Effector CD4-positive, alpha-beta T cell (primary cell): Measurements from ENCODE around the gene EPB41L2.
"Not testable (repeated sequence)": the region's sequence is repeated elsewhere in the genome, so short reads cannot be mapped to it uniquely, and the experiment has no call there.

Source experiments
- DNase-seq: peaks from one replicate; pipeline ENCODE4 v3.0.0-alpha.2; 2020
- total RNA-seq: gene quantifications from one replicate; lab custom pipeline; 2026; lab: John Stamatoyannopoulos, UW

Gene EPB41L2
- 11.4 reads per million, percentile 34 among the genes with 10 or more reads in this experiment for total RNA-seq

DNA sequence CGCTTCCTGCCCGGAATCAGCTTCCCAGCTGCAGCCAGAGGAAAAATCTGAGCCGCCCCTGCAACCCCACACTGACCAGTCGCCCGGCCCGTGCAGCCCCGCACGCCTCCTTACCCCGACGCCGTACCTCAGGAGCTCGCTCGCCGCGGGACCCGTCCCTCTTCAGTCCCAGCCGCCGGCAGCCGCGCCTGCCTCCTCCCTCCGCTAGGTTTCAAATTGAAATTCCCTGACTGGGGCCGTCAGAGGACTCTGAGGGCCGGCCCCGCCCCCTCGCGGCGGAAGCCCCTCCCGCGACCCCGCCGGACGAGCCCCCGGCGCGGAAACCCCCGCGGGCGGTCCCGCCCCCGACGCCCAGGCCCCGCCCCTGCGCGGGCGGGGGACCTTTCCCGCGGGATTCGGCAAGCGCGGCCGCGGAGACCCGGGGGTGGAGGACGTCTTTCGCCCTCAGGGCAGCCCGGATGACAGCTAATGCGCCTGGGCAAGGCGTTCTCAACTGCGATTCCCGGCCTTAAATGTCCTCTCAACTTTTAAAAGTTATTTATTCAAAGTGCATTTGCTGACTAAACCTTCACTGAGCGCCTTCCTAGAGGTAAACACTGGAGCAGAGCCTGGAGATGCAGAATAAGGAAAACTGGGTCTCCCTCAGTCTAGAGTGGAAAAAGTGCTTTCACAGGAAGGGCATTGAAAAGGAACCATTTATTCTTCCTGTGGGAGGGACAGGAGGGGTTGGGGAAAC, at the start of gene EPB41L2:
EPB41L2 (minus strand) TSS at position 218 of the 736 bp plus-strand sequence. CDS start 106,760 bp downstream, outside the sequence.
- peak; percentile 69 for DNase-seq

DNA sequence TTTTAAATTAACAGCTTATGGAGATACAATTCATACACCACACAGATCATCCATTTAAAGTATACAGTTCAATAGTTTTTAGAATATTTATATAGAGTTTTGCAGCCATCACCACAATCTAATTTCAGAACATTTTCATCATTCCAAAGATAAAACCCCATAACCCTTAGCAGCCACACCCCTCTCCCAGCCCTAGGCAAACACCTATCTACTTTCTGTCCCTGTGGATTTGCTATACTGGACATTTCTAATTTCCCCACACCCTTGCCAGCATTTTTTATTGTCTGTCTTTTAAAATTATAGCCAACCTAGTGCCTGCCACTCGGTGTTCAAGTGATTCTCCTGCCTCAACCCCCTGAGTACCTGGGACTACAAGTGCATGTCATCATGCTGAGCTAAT, 49.2 kb upstream of the EPB41L2 start:
- DNase-seq: no peak

DNA sequence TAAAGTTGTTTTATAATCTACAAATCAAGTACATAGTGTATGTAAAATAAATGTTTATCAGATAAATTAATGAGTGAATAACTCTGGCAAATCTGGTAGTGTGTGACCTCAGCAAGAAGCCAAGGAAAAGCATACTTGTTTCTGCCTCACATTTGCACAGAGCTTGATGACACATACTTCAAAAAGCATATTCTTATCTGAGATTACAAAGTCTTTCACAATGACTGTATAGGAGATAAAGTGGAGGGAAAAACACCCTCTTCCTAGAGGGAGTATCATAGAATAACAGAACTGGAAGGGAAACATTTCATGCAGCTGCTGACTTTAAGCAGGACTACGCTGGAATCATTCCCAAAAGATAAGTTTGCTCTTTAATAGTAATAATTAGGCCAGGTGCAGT, 44.1 kb upstream of the EPB41L2 start:
- DNase-seq: no peak

DNA sequence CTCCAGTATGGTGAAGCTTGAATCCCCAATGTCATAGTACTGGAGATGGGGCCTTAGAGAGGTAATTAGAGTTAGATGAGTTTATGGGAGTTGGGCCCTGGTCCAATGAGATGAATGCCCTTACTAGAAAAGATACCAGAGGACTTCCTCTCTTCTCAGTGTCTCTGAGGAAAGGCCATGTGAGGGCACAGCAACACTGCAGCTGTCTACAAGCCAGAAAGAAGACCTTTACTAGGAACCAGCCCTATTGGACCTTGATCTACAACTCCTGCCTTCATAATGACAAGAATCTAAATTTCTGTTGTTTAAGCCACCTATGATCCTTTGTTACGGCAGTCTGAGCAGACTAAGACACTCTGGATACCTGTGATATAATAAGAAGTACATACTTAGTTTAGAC, 40.9 kb upstream of the EPB41L2 start:
- no peak for DNase-seq

DNA sequence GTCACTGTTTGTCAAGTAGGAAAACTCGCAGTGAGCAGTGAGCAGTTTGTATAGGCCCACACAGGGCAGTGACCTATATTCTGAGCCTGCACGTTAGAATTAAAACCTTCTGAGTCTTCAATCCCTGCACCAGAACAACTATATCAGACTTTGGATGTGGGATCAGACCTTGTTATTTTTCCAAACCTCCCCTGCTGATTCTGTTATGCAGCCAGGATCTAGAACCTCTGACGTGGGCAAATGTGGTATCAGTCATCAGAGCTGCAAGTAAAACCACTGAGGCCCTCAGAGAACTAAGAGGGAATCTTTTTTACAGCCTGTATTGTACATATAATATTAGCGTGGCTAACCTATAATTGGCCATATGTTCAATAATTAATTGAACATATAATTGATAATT, 40.3 kb upstream of the EPB41L2 start:
- DNase-seq: no peak

DNA sequence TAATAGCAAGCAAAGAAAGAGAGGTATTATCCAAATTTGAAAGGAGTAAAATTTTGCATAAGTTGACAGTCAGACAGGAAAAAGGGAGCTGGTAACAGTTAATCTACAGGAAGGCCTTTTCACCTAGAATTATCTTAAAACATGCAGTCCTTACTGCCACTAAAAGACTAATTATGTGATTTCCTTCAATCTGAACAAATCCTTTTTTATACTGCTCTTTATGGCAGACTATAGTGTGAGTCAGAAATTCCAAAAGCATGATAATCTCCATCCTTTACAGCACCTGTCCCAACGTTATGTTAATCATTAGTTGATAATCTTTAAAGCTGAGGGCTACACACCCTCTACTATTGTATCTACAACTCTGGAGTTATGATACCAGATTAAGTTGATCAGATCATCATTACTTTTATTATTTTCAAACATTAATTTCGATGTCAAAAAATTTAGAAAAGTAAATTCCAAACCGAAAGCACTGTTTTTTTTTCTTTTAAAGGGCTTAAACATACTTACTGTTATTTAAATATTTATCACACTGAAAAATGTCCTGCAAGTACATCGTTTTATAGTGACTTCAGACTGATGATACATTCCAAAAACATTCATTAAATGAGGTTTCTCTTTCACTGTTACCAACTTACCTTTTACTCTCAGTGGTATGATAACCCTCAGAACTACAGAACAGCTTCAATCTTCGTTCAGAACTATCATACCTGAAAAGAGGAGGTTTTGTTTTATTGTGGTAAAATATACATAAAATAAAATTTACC, 39.1 kb upstream of the EPB41L2 start:
- DNase-seq: no peak

DNA sequence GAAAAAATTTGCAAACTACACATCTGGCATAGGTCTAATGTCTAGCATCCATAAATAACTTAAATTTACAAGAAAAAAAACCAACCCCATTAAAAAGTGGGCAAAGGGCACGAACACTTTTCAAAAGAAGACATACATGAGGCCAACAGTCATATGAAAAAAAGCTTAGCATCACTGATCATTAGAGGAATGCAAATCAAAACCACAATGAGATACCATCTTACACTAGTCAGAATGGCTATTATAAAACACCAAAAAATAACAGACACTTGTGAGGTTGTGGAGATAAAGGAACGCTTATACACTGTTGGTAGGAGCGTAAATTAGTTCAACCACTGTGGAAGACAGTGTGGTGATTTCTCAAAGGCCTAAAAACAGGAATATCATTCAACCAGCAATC, 33.7 kb upstream of the EPB41L2 start:
- DNase-seq: no peak

DNA sequence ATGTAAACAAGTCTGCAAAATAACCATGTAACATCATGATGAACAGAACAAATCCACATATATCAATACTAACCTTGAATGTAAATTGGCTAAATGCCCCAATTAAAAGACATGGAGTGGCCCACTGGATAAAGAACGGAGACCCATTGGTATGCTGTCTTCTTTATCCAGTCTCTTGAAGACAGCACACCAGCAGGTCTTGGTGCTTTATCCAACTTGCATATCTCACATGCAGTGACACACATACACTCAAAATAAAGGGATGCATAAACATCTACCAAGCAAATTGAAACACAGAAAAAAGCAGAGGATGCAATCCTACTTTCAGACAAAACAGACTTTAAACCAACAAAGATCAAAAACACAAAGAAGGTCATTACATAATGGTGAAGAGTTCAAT, 30.3 kb upstream of the EPB41L2 start:
- no peak for DNase-seq

DNA sequence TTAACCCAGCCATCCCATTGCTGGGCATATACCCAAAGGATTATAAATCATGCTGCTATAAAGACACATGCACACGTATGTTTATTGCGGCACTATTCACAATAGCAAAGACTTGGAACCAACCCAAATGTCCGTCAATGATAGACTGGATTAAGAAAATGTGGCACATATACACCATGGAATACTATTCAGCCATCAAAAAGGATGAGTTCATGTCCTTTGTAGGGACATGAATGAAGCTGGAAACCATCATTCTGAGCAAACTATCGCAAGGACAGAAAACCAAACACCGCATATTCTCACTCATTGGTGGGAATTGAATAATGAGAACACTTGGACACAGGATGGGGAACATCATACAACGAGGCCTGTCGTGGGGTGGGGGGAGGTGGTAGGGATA, 28.9 kb upstream of the EPB41L2 start:
- not testable (repeated sequence) for DNase-seq

DNA sequence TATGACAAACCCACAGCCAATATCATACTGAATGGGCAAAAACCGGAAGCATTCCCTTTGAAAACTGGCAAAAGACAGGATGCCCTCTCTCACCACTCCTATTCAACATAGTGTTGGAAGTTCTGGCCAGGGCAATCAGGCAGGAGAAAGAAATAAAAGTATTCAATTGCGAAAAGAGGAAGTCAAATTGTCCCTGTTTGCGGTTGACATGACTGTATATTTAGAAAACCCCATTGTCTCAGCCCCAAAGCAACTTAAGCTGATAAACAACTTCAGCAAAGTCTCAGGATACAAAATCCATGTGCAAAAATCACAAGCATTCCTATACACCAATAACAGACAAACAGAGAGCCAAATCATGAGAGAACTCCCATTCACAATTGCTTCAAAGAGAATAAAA, 27.3 kb upstream of the EPB41L2 start:
- DNase-seq: not testable (repeated sequence)

DNA sequence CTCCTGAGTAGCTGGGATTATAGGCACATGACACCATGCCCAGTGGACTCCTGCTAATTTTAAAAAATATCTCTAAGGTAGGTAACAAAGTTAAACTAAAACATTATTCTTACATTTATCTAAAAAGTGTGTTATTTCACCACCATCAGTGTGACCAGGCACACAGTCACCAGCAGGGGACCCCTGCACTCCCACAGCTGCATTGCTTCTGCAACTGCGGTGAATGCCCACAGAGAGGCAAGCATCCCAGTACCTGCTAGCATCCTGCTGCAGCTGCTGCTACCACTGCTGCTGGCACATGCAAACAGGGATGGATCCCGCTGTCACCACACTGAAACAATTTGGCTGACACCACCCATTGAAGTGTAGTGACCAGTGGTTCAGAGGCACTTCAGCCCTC, 21.9 kb upstream of the EPB41L2 start:
- no peak for DNase-seq

DNA sequence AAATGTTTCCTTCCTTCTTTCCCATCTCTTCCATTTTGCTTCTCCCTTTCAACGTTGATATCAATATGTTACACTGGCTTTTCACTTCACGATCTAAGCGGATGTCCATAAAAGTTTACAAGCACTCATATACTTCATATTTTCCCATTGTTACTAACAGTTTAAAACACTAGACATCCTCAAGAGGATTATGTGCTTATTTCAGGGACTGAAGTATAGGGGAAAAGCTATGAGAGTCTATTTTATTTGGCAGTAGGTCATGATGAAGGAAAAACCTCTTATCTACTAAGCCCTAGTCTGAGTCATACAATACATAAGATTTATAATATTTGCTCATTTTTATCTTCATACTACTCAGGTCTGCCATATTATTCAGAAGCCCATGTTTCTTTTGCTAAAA, 20.6 kb upstream of the EPB41L2 start:
- no peak for DNase-seq

DNA sequence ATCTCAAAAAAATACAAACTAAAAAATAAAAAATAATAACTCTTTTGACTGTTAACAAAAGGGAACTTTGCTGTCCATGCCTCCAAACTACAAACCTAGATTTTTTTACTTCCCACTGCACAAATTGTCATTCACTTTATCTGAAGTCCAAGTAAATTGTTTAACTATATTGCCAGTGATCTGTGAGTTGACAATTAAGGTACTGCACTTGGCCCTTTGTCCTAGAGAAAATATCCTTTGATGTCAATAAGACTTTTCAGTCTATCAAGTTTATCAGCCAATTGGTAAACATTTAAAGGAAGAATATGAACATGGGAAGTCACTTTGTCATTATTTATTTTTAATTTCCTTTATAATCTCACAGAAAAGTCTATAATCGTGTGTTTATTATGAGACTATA, 19.3 kb upstream of the EPB41L2 start:
- no peak for DNase-seq

DNA sequence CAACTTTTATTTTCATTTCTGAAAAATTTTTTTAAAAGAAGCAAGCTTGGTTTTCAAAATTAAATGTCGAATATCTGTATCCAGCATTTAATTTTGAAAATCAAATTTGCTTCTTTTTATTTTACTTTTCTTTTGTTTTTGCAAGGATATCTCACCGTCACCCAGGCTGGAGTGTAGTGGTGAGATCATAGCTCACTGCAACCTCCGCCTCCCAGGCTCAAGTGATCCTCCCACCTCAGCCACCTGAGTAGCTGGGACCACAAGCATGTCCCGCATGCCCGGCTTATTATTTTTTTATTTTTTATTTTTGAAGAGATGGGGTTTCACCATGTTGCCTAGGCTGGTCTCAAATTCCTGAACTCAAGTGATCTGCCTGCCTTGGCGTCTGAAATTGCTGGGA, 17.0 kb upstream of the EPB41L2 start:
- no peak for DNase-seq

DNA sequence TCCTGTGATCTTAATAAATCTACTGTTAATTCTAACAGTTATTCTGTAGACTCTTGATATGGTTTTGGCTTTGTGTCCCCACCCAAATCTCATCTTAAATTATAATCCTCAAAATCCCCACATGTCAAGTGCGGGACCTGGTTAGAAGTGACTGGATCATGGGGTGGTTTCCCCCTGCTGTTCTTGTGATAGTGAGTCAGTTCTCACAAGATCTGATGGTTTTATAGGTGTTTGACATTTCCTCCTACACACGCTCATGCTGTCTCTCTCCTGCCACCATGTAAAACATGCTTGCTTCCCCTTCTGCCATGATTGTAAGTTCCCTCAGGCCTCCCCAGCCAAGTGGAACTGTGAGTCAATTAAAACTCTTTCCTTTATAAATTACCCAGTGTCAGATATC, 10.5 kb upstream of the EPB41L2 start:
- DNase-seq: no peak

DNA sequence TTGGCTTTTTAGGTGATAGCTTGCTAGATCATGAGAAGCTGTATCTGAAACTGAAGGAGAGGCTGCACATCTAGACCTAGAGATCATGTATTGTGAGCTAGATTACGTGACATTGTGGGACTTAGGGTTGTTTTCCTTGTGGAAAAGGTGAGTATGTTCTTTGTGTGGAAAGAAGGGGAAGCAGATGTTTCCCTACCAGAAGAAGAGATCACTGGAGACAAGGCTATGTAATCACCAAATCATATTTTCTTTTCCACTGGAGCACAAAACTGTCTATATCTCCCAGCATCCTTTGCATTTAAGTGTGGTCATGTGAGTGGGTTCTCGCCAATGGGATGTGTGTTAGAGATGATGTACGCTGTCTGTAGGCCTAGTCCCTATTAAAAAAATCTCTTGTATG, 7.0 kb upstream of the EPB41L2 start:
- DNase-seq: no peak

DNA sequence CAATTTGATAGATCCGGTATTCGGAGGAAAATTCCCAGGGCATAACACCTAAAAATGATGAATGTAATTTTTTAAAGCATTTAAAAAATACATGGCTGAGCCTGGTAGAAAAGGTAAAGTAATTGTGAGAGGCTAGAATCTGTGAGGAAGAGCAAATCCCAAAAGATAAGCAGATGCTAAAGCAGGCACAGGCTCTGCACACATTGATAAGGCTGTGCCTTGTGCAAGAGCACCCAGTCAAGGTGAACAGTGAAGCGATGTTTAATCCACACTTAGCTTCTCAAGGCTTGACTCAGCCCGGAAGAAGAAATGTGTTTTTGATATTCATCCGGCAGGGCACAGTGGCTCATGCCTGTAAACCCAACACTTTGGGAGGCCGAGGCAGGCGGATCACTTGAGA, 5.1 kb upstream of the EPB41L2 start:
- DNase-seq: no peak

DNA sequence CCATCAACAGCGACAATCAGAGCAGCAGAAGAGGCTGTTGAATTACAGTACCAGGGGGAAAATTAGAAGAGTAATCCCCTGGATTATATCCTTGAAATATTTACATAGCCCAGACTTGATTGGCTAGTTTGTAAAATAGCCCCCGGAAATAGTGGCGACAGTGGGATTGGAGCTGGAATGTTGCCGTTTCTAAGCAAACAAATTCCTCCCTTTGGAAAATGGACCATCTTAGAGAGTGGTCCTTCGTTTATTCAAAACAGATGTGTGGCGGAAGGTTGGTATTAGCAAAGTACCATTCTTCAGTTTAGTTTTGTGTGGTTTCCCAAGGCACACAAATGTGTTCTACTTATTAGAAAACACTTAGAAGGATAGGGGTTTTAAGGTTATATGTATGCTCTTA, 4.5 kb upstream of the EPB41L2 start:
- no peak for DNase-seq

DNA sequence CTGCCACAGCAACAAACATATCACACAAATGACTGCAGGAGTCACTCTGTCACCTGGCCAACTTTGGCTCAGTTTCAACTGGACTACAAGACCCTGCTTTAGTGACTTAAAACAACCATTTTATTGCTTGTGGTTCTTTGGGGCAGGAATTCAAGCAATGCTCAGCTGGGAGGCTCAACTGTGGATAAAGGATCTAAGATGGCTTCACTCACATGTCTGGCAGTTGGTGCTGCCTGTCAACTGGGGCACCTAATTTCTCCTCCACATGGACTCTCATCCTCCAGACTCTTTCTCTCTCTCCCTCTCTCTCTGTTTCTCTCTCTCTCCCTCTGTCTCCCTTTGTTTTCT, 2.8 kb upstream of the EPB41L2 start:
- no peak for DNase-seq

DNA sequence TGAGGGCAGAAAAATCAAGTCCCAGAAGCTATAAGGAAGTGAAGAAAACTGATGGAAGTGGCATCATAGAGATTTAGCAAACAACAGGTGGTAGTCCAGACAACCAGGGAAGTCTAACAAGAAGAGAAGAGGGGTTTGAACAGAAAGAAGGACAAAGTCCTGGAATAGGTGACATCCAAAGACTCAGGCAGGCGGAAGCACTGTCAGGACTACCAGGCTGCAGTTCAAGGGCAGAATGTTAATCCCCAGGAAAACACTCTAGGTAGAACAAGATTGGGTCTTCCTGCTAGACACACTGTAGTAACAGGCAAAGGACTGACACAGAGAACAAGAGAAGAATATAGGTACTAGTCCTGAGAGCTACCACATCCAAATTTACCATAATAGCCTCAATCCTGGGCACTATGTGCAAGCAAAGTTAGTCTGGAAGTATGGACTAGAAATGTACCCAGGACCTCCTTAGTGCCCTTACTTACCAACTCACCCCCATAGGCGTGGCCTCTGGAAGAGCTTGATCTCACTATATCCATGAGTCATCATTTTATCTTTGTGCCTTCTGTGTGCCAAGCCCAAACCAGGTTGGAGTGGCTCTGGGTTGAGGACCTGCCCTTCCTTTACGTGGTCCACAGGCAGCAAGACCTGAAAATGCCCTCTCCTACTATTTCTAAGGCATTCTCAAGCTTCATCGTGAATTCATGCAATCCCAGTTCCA, 2.2 kb upstream of the EPB41L2 start:
- DNase-seq: no peak

DNA sequence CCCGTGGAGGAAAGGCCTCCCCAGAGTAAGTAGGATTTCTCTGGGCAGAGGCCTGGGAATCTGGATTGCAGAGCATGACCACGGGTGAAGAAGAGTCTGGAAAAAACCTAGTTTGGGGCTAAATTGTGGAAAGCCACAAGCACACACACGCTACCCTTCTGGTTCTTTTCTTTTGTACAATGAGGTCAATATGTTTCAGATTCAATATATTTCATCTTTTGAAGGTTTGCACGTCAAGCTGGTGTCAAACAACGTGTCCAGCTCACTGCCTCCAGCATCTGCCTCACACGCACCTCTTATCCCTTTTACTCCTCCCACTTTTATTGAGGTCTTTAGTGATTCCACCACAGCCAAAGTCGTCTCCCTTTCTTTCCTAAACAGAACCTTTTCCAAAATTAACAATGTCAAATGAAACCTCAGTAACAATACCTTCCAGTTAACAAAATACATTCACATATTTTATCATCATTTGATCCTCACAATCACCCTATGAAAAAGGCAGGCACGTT, 773 bp upstream of the EPB41L2 start:
- DNase-seq: no peak

DNA sequence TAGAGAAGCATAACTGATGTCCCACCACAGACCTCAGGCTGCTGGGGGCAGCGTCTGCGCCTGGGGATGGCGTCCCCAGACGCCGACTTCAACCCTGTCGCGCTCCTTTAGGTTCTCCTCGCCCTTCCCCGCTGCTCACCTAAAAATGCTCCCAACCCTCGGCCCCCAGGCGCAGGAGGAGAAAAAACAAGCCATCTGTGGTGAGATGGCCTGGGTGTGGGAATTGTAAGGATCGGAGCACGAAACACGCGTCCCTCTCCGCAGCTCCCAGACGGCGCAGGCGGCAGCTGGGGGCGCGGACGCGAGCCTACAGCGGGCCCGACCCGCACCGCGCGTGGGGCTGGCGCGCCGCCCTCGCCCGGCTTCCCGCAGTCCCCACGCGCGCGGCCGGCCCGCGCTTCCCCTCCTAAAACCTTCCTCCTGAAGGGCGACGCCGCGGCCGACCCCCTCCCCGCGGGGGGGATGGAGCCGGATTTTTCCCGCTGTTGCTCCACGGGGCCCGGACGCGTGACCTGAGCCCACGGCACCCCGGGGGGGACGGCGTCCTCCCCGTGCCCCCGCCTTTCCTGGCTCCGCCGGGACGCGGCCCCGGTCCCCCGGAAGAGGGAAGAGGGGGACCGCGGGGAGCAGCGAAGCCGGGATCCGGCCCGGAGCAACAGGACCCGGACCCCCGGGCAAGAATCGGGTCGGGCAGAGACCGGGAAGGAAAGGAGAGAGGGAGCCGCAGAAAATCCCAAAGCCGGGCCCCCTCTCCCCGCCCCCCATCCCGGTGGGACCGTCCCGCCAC, 611 bp downstream of the EPB41L2 start:
- no peak for DNase-seq

DNA sequence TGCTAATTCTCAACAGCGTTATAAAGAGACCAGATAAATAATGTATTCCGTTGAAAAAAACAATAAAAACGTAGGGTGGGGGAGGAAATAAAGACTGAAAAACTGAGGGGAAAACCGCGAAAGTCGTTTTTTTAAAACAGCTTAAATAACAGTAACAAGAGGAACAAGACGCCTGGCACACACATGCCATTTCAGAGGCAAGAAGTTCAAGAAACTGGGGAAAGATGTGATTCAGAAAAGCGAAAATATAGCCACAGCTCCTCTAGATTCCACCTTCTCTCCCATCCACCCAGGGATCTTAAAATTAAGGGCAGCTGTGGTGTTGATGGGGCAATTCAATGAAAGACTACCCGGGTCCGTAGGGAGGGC, 1.3 kb downstream of the EPB41L2 start:
- no peak for DNase-seq
